ENCODE data around the gene PPA2. TPM values are rescaled to one million over a fixed set of nuclear protein-coding genes. Genes with fewer than 3 reads are reported as not detected.

The PPA2 gene
- total and polyA plus RNA-seq, 12 donors, result 61.7 to 342 (median 112) TPM

DNA sequence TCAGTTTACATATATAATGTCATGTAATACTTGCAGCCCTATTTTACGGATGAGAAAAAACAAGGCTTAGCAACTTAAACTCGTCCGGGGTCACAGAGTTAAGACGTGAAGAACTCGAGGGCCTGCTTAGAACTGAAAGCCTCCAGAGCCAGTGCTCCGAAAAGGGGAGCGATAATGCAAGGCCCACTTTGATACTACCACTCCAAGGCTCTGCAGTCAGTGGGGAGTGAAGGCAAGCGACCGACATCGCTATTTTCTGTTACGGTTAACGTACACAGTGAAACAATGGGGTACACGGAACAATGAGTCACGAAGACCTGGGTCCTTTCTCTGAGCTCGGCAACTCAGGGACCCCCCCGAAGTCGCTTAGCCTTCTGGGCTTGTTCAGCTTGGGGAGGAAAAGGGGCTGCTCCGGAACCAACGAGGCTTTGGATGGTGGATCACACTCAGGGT, 965 bp downstream of the PPA2 start:
- no peaks in the 10 kb centered on the region for H3K9me3 ChIP-seq (replicated peaks in 1 of 3)
- DNase-seq, result no peak
- intact Hi-C loops (cut with DNase I), result loop anchor here (5.0 kb wide), 2 partner anchors 331 to 336 kb away; no protein-coding TSS in a partner anchor
- no peaks in the 10 kb centered on the region for H3K27me3 ChIP-seq
- H3K4me3 ChIP-seq, result peak overlapping the region; percentile 84 to 93 (median 90)
- peaks cover 16 to 37% of the 10 kb centered on the region in 2 donors for H3K4me1 ChIP-seq (replicated peaks in 1 of 2)
- whole genome bisulfite sequencing, 4 donors, result 4 to 6% (median 4%) methylated on average over 16 to 19 of the region's 19 CpGs
- H3K27ac ChIP-seq, result peak overlapping the region; percentile 95 to 100 (median 98)
- no peak for TF ChIP-seq POLR2A (IDR thresholded peaks at IDR 0.05)
- TF ChIP-seq, protein P1, sequence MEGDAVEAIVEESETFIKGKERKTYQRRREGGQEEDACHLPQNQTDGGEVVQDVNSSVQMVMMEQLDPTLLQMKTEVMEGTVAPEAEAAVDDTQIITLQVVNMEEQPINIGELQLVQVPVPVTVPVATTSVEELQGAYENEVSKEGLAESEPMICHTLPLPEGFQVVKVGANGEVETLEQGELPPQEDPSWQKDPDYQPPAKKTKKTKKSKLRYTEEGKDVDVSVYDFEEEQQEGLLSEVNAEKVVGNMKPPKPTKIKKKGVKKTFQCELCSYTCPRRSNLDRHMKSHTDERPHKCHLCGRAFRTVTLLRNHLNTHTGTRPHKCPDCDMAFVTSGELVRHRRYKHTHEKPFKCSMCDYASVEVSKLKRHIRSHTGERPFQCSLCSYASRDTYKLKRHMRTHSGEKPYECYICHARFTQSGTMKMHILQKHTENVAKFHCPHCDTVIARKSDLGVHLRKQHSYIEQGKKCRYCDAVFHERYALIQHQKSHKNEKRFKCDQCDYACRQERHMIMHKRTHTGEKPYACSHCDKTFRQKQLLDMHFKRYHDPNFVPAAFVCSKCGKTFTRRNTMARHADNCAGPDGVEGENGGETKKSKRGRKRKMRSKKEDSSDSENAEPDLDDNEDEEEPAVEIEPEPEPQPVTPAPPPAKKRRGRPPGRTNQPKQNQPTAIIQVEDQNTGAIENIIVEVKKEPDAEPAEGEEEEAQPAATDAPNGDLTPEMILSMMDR (IDR thresholded peaks at IDR 0.05), result no peak
- H3K36me3 ChIP-seq (replicated peaks in 1 of 2), result no peaks in the 10 kb centered on the region

DNA sequence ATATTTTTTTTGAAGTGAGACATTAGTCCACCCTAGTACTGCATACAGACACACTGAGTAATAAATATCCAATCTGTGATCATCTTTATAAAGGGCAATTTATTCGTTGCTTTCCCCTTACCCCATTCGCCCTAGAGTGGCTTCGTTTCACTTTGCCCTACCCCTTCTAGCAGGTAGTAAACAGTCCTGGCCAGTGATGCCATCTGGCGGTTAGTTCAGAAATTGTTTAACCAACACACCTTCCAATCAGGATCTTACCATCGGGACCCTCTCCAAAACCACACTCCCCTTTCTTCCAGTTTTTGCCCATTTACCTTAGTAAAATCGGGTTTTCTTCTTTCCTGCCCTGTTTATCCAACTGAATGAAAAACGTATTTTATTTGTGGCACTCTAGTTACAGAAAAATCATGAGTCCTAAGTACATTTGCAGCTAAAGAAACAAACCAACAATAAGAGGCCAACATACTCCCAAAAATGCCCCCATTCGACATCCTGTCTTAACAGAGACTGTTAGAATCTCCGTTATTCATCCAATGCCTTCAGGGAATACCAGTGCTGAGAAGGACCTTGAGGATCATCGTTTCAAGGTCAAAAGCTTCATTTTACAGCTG, 2.2 kb downstream of the PPA2 start:
- intact Hi-C loops (cut with DNase I), result loop anchor here (5.0 kb wide), 2 partner anchors 329 to 334 kb away; no protein-coding TSS in a partner anchor
- Histone ChIP-seq H3K36me3 (replicated peaks in 1 of 2) (no peaks in the 10 kb centered on the region), H3K4me3 (peak overlapping the region in 1 of 4 donors; percentile 84), H3K9me3 (replicated peaks in 1 of 3) (no peaks in the 10 kb centered on the region), H3K27ac (peak overlapping the region in 3 of 5 donors; percentile 98 to 100 (median 99)), H3K4me1 (replicated peaks in 1 of 2) (peaks cover 16 to 37% of the 10 kb centered on the region in 2 donors), H3K27me3 (no peaks in the 10 kb centered on the region)
- peak; percentile 73 to 89 (median 79) for DNase-seq
- TF ChIP-seq POLR2A (IDR thresholded peaks at IDR 0.05), result no peak
- TF ChIP-seq, protein P1 (IDR thresholded peaks at IDR 0.05), result peak; percentile 50 to 86 (median 77)
- 9 to 11% (median 10%) methylated on average over 10 of the region's 10 CpGs for WGBS, 4 donors

DNA sequence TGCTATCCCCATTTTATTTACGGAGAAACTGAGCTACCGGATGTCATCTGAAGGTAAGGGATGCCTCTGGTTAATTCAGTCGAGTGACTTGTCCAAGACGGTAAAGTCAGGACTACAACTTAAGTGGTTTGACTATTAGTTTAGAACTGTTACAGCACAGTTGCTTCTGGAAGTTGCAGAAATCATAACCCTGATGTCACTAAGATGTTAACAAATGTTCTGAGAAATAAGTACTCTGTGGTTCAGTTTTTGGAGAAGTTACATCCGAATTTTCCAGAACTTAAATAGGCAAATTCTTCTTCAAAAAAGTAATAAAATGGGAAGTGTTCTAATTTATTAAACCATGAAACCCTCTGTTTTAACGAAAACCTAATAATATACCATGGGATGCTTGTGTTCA, 3.1 kb downstream of the PPA2 start:
- H3K27ac ChIP-seq, result no peak overlapping the region
- WGBS, 4 donors, result 77 to 81% (median 80%) methylated on average over 6 of the region's 6 CpGs
- TF ChIP-seq POLR2A (IDR thresholded peaks at IDR 0.05), result no peak
- TF ChIP-seq, protein P1 (IDR thresholded peaks at IDR 0.05), result no peak
- intact Hi-C loops (cut with DNase I), result loop anchor here (5.0 kb wide), 2 partner anchors 328 to 333 kb away; no protein-coding TSS in a partner anchor
- no peaks in the 10 kb centered on the region for H3K9me3 ChIP-seq (replicated peaks in 1 of 3)
- peaks cover 16 to 37% of the 10 kb centered on the region in 2 donors for H3K4me1 ChIP-seq (replicated peaks in 1 of 2)
- no peaks in the 10 kb centered on the region for H3K27me3 ChIP-seq
- no peak overlapping the region for H3K4me3 ChIP-seq
- H3K36me3 ChIP-seq (replicated peaks in 1 of 2), result no peaks in the 10 kb centered on the region
- DNase-seq, result no peak

DNA sequence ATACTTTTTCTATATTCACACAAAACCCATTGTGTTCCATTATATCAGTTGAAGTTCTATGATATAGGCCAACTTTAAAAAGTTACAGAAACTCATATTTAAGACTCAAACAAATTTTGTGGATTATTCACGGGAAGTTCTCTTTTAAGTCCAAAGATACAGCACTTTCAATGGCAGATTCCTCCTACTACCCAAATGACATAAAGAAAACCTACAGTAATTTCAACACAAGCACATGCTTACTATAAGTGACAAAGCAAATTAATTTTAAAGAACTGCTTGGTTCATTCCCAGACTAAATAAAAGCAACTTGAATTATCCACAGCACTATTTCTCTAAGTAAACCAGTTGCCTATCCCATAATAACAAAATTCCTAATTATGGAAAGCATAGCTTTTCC, 4.1 kb downstream of the PPA2 start:
- DNase-seq, result no peak
- Histone ChIP-seq H3K27me3 (no peaks in the 10 kb centered on the region), H3K9me3 (replicated peaks in 1 of 3) (no peaks in the 10 kb centered on the region), H3K4me3 (no peak overlapping the region), H3K4me1 (replicated peaks in 1 of 2) (peaks cover 16 to 37% of the 10 kb centered on the region in 2 donors), H3K27ac (no peak overlapping the region), H3K36me3 (replicated peaks in 1 of 2) (no peaks in the 10 kb centered on the region)
- intact Hi-C loops (cut with DNase I), result loop anchor here (5.0 kb wide), 2 partner anchors 327 to 332 kb away; no protein-coding TSS in a partner anchor
- TF ChIP-seq, protein P1 (IDR thresholded peaks at IDR 0.05), result no peak
- TF ChIP-seq POLR2A (IDR thresholded peaks at IDR 0.05), result no peak
- 86 to 93% (median 86%) methylated on average over 1 of the region's 1 CpG for WGBS, 4 donors

Measured in adrenal gland (tissue), 12 donors.